Sigmoid colon (tissue), 4 donors: ENCODE measurements around the gene HOMER2.

ENCODE experiments used
- EP300 ChIP-seq, 4 donors: sonication (generic); formaldehyde crosslinking; IDR thresholded peaks; one replicate each; pipeline ENCODE4 v1.6.1; 2017; ENCODE audit warnings: antibody characterized with exemption in 4 of 4
- POLR2A ChIP-seq, 2 donors: fragments of 450-650 bp; IDR thresholded peaks; one replicate each; pipeline ENCODE4 v1.6.1; 2016; ENCODE audit warnings: antibody characterized with exemption in 2 of 2, mild to moderate bottlenecking in 2 of 2, moderate library complexity in 2 of 2
- POLR2AphosphoS5 ChIP-seq, 4 donors: sonication (generic); formaldehyde crosslinking; IDR thresholded peaks; one replicate each; pipeline ENCODE4 v1.6.1; 2017; ENCODE audit warnings: antibody characterized with exemption in 4 of 4
- TF ChIP-seq, protein P1 (sequence below), 4 experiments: fragments of 450-650 bp in 3 of 4; fragments of 200-600 bp in 1 of 4; IDR thresholded peaks; one replicate each; pipeline ENCODE4 v1.5.1; 2016 to 2019; ENCODE audit warnings: antibody characterized with exemption in 4 of 4, mild to moderate bottlenecking in 3 of 4, moderate library complexity in 2 of 4

DNA sequence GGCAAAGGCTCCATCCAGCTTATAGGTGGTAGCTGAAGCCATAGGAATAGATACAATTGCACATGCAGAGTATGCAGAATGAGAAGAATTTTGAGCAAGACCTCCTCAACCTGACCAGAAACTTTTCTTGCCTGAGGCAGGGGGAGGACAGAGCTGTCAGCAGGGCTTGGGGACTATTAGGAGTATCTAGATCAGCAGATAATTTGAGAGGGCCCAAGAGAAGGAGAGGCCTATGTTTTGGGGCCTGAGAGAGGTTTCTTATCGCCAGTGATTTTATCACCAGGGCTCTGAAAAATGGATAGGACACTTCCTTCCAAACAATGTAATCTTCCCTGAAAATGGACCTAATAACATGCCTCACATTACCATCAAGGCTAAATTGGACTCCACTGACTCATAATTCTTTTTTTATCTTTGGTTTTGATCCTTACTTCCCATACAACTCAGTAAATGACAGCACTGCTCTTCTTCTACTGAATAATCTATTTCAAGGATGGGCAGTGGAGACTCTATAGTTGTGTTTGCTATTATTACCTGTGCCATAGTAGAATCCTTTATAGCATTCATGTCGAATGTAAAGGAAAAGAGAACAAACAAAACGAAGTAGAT is 17.7 kb upstream of the HOMER2 start:
- TF ChIP-seq, protein P1, sequence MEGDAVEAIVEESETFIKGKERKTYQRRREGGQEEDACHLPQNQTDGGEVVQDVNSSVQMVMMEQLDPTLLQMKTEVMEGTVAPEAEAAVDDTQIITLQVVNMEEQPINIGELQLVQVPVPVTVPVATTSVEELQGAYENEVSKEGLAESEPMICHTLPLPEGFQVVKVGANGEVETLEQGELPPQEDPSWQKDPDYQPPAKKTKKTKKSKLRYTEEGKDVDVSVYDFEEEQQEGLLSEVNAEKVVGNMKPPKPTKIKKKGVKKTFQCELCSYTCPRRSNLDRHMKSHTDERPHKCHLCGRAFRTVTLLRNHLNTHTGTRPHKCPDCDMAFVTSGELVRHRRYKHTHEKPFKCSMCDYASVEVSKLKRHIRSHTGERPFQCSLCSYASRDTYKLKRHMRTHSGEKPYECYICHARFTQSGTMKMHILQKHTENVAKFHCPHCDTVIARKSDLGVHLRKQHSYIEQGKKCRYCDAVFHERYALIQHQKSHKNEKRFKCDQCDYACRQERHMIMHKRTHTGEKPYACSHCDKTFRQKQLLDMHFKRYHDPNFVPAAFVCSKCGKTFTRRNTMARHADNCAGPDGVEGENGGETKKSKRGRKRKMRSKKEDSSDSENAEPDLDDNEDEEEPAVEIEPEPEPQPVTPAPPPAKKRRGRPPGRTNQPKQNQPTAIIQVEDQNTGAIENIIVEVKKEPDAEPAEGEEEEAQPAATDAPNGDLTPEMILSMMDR (IDR thresholded peaks at IDR 0.05) = no peak
- TF ChIP-seq POLR2A (IDR thresholded peaks at IDR 0.05) (no peak), POLR2AphosphoS5 (IDR thresholded peaks at IDR 0.05) (no peak), EP300 (IDR thresholded peaks at IDR 0.05) (no peak)
